Ecto neural progenitor cell (in vitro differentiated cells): ENCODE measurements around the gene MYO3B.

ENCODE experiments used
- DNase-seq: peaks from one replicate; pipeline ENCODE4 v3.0.0-alpha.2; 2018; ENCODE audit warnings: low spot score

Gene MYO3B

DNA sequence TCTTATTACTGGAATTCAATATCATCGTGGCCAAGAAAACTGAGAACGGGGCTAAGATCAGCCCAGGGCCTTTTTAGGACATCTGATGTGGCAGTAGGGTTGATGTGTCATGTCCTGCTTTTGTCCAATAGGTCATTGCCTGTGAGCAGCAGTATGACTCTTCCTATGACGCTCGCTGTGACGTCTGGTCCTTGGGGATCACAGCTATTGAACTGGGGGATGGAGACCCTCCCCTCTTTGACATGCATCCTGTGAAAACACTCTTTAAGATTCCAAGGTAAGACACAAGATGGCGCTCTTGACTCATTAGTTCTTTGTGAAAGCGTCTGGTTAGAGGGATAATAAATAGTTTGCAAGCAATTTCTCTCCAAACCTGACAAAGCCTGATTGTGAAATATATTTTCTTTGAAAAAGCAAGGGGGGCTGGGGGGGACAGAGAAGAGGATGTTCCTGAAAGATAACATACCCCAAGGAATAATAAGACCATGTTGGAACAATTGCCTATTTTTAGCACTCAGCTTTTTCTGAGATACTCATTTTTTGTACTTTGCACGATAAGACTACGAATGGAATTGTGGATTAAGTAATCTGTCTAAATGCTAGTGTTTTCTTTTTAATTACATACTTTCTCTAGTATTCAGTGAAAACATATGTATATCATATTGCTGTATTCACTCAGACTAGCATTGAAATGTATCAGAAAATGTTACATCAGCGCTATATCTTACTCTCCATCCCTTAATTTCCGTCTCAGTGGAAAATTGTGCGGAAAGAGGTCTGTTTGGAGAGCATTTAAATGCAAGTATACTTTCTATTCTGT lies 58.1 kb downstream of the MYO3B start:
- DNase-seq: no peak

DNA sequence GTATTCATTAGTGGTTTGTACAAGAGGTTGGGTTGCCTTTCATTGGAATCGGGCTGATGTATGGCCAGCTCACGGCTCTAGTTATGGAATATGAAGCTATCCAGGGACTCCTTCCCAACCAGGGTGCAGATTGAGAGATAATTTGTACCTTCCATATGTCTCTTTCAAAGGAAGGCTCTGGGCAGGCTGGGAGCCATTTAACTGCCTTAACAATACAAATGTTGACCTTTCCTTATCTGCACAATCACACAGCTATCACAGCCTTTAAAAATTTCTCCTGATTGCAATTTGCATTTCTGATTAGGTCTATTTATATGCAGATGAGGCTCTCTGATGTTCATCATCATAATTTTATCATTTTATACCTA lies 58.7 kb downstream of the MYO3B start:
- no peak for DNase-seq

GRCh38 chr2:170237572-170238120 lies 59.7 kb downstream of the MYO3B start:
- DNase-seq: no peak

DNA sequence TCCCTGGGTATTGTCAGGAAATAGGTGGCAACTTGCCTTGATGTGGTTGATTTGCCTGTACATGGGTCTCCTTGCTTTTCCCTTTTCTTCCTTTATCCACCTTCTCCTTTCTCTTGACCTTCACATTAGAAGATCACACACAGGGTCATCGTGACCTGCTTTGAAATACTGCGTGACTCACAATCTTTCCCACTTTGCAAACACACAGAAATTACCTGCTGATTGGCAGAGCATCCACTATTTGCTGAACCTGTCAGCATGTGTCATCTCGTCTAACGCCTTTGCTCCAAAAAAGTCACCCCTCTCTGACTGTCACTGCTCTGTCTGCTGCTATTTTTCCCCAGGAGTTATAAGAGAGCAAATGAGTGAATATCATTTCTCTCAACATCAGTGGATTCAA lies 60.8 kb downstream of the MYO3B start:
- DNase-seq: no peak

DNA sequence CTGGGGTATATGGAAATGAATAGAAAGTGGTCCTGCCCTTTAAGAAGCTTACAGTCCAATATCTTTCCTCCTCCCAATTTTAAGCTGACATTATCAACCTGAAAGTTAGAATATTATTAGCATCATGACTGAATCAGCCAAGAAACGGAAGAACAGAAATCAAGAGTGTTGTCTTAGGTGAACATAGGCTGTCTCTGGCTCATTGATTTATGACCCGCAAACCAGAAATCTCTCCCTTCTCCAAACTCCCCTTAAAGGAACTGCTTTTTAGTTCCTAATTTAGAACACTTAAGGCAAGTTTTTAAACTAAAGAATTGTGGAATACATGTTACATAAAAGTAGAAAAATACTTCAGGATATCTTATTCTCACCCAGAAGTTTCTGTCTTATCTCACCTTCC lies 62.7 kb downstream of the MYO3B start:
- no peak for DNase-seq

- no peak for DNase-seq
These were observed 63.8 kb downstream of the MYO3B start for GRCh38 chr2:170241756-170242155.

GRCh38 chr2:170243118-170243837 lies 65.3 kb downstream of the MYO3B start:
- no peak for DNase-seq

- DNase-seq: no peak
These were observed 66.0 kb downstream of the MYO3B start for GRCh38 chr2:170243898-170244297.

GRCh38 chr2:170244555-170244954 lies 66.6 kb downstream of the MYO3B start:
- DNase-seq: no peak

- no peak for DNase-seq
These were observed 67.4 kb downstream of the MYO3B start for GRCh38 chr2:170245312-170245711.

DNA sequence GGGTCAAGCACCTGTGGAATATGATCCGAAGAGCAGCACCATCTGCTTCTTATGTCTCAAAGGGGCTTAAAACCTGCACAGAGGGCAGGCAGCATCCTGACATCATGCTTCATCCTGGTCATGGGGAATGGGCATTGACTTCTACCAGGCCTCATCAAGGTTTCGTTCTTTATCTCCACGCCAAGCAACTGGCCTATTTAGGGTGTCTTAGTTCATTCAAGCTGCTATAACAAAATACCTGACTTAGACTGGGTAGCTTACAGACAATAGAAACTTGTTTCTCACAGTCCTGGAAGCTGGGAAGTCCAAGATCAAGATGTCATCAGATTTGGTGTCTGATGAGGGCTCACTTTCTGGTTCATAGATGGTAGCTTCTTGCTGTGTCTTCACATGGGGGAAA lies 69.4 kb downstream of the MYO3B start:
- no peak for DNase-seq

DNA sequence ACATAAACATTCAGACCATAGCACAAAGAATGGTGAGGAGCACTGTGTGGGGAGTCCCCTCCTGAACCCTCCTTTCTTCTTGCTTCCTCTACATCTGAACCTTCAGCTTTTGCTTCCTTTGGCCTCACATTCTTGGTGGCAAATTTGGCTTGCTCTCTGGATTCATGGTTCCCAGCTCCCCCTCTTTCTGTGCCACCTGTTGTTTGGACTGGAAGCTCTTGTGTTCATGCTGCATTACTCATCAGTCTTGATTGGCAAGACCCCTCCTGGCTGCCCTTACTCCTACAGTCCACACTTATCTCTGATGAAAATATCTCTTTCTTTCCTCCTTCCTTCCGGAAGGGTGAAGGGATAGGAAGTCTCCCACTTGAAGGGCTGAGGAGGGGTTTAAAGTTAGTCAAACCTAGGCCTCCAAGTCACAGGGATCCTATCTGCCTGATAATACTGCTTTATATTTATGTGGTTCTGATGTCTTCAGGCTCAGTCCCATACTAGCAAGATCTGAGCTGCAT lies 70.0 kb downstream of the MYO3B start:
- no peak for DNase-seq

DNA sequence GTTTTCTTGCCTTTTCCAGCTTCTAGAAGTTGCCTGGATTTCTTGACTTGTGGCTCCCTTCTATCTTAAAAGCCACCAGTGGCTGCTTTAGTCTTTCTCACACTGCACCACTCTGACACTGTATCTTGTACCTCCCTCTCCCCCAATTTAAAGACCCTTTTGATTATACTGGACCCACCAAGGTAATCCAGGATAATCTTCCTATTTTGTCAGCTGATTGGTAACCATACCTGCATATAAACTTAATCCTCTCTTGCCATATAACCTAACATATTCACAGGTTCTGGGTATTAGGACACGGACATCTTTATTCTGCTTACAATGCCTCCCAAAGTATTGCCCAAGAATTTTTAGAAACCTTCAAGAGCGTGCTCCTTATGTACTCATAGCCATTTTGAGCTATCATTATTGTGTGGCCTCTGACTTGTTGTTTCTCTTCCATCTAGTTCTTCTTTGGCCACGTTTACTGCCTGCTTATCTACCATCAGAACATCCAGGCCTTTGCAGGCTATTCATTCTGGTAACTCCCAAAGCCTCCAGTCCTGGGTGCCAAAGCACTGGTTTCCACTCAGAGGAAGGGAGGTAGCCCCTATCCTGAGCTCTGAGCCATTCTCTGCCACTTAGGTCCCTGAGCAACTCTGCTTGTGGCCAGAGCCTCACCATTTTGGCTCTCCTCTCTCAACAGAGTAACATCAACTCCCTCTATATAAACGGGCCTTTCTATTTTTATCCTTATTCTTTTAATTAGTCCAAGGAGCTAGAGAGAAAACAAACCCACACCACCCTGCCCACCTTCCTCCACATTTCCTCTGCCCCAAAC lies 70.8 kb downstream of the MYO3B start:
- no peak for DNase-seq

DNA sequence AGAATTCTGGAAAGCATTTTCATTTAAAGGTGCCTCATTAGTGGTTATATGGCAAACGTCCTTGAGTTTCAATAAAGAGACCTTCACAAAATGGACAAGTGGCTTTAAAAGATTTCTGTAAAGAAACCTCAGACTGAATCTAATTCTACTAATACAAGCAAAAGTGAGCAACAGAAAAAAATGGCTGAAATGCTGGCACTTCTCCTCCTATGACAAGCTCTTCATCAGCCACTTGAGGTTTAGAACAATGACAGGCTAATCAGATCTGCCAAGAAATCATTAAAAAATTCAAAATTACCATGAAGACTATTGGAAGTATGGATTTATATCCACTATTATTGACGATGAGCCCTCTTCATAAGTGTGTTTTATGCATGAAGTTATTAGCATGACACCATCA lies 71.8 kb downstream of the MYO3B start:
- no peak for DNase-seq

DNA sequence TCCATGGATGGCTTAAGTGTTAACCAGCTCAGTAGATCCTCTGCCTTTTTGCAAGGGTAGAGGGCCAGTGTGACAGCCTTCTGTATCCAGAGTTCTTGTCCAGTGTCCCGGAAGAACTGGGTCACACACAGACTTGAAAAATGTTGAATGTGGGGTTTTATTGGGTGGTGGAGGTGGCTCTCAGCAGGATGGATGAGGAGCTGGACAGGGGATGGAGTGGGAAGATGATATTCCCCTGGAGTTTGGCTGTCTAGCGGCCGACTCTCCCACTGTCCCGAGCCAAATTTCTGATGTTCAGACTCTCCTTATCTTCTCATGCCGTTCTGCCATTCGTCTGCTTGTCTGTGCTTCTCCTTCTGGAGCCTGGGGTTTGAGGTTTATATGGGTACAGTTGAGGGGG lies 72.6 kb downstream of the MYO3B start:
- DNase-seq: no peak

GRCh38 chr2:170252414-170252813 lies 74.5 kb downstream of the MYO3B start:
- DNase-seq: no peak

- DNase-seq: no peak
These were observed 75.8 kb downstream of the MYO3B start for GRCh38 chr2:170253721-170254230.

- no peak for DNase-seq
These were observed 76.4 kb downstream of the MYO3B start for GRCh38 chr2:170254293-170254732.

- DNase-seq: no peak
These were observed 77.2 kb downstream of the MYO3B start for GRCh38 chr2:170255137-170255536.

- no peak for DNase-seq
These were observed 78.0 kb downstream of the MYO3B start for GRCh38 chr2:170255971-170256370.

DNA sequence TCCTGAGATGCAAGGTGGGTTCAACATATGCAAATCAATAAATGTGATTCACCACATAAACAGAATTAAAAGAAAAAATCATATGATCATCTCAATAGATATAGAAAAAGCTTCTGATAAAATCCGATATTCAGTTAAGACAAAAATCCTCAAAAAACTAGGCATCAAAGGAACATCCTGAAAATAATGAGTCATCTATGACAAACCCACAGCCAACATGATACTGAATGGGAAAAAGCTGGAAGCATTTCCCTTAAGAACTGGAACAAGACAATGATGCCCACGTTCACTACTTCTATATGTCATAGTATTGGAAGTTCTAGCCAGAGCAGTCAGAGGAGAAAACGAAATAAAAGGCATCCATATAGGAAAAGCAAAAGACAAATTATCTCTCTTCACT lies 80.4 kb downstream of the MYO3B start:
- no peak for DNase-seq

- no peak for DNase-seq
These were observed 82.2 kb downstream of the MYO3B start for GRCh38 chr2:170260188-170260587.
